HL-60 (cell line): ENCODE data around the gene AGBL4.

Source experiments
- DNase-seq, 2 experiments: peaks; one replicate each; pipeline ENCODE4 v3.0.0-alpha.2; 2010 to 2020; ENCODE audit warnings: low read depth in 1 of 2, low spot score in 1 of 2
- H3K27ac ChIP-seq: fragments of 250-450 bp; sonication (Bioruptor Pico); replicated peaks from 2 replicates; pipeline ENCODE4 v1.5.1; 2020; ENCODE audit warnings: mild to moderate bottlenecking, moderate library complexity
- H3K27me3 ChIP-seq: fragments of 250-450 bp; sonication (Bioruptor Pico); 2 replicates; pipeline ENCODE4 v1.5.1; 2021; ENCODE audit warnings: mild to moderate bottlenecking, moderate library complexity; ENCODE audit not compliant: insufficient read depth, poor library complexity, severe bottlenecking
- H3K4me3 ChIP-seq: replicated peaks from 2 replicates; pipeline ENCODE4 v1.5.1; 2011; ENCODE audit warnings: mild to moderate bottlenecking, control low read depth, low read length; ENCODE audit not compliant: insufficient read depth
- CTCF ChIP-seq: IDR thresholded peaks from one replicate; pipeline ENCODE4 v1.5.1; 2011; ENCODE audit warnings: low read length, control low read depth, inconsistent platforms; ENCODE audit not compliant: insufficient read depth
- GABPA ChIP-seq: IDR thresholded peaks from 2 replicates; pipeline ENCODE4 v1.6.1; 2012; ENCODE audit warnings: low read depth
- POLR2AphosphoS5 ChIP-seq: IDR thresholded peaks from 2 replicates; pipeline ENCODE4 v1.6.1; 2012; ENCODE audit warnings: low read depth
- SPI1 ChIP-seq: IDR thresholded peaks from 2 replicates; pipeline ENCODE4 v1.6.1; 2012; ENCODE audit warnings: low read depth, mild to moderate bottlenecking, borderline replicate concordance
- TF ChIP-seq, protein P1 (sequence below): IDR thresholded peaks from 2 replicates; pipeline ENCODE4 v1.6.1; 2012; ENCODE audit warnings: low read depth; ENCODE audit not compliant: insufficient replicate concordance

Gene AGBL4

DNA sequence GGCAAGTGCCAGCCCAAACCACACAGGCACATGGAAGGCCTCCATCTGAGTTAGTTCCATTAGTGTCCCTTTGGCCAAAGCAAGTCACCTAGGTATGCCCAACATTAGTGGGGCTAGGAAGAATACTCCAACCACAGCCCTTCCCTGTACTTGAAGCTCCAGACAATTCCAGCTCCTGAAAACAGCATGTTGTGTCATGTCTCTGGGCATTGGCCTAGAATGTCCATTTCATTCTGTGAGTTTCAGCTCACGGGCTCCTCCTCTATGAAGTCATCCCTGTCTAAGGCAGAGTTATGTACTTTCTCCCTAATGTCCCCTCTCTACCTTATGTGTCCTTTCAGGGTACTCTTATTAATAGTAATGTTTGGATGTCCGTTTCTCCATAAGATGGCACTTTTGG lies 1455.3 kb downstream of the AGBL4 start:
- no peaks in the 10 kb centered on the region for H3K27me3 ChIP-seq
- no peak for DNase-seq
- H3K27ac ChIP-seq = no peak overlapping the region
- no peak overlapping the region for H3K4me3 ChIP-seq
- TF ChIP-seq SPI1 = no peak
- TF ChIP-seq POLR2AphosphoS5 = no peak
- TF ChIP-seq CTCF = no peak
- TF ChIP-seq GABPA = no peak
- TF ChIP-seq, protein P1, sequence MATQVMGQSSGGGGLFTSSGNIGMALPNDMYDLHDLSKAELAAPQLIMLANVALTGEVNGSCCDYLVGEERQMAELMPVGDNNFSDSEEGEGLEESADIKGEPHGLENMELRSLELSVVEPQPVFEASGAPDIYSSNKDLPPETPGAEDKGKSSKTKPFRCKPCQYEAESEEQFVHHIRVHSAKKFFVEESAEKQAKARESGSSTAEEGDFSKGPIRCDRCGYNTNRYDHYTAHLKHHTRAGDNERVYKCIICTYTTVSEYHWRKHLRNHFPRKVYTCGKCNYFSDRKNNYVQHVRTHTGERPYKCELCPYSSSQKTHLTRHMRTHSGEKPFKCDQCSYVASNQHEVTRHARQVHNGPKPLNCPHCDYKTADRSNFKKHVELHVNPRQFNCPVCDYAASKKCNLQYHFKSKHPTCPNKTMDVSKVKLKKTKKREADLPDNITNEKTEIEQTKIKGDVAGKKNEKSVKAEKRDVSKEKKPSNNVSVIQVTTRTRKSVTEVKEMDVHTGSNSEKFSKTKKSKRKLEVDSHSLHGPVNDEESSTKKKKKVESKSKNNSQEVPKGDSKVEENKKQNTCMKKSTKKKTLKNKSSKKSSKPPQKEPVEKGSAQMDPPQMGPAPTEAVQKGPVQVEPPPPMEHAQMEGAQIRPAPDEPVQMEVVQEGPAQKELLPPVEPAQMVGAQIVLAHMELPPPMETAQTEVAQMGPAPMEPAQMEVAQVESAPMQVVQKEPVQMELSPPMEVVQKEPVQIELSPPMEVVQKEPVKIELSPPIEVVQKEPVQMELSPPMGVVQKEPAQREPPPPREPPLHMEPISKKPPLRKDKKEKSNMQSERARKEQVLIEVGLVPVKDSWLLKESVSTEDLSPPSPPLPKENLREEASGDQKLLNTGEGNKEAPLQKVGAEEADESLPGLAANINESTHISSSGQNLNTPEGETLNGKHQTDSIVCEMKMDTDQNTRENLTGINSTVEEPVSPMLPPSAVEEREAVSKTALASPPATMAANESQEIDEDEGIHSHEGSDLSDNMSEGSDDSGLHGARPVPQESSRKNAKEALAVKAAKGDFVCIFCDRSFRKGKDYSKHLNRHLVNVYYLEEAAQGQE = no peak

DNA sequence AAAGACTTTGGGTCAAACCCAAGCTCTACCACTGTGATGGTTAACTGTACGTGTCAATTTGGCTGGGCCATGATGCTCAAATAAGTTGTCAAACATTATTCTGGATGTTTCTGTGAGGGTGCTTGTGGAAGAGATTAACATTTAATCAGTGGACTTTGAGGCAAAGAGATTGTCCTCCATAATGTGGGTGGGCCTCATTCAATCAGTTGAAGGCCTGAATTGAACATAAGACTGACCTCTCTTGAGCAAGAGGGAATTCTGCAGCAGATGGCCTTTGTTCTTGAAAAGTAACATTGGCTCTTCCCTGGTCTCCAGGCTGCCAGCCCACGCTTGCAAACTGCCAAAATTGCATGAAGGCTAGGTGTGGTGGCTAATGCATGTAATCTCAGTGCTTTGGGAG lies 1457.3 kb downstream of the AGBL4 start:
- TF ChIP-seq, protein P1 = no peak
- TF ChIP-seq POLR2AphosphoS5 (no peak), GABPA (no peak), SPI1 (no peak), CTCF (no peak)
- H3K4me3 ChIP-seq = no peak overlapping the region

DNA sequence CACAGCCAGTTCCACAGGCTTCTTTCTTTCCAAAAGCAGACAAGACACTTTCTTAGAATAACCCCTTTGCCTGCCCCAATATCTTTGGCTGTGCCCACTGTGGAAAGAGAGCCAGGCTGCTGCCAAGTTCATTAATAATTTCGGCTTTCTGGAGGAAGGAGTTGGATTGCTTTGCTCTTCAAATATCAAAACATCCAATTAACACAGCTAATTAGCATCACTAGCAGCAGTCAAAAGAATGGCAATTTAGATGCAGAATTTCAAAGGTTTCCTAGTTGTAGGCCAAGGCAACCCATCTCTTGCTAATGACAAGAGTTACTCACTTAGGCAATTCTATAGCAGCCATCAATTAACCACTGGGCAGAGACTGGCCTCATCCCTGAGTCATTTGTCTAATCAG lies 1460.7 kb downstream of the AGBL4 start:
- Histone ChIP-seq H3K27me3 (no peaks in the 10 kb centered on the region), H3K27ac (no peak overlapping the region), H3K4me3 (no peak overlapping the region)
- no peak for TF ChIP-seq SPI1
- DNase-seq = no peak

More for the DNA sequence above, 1457.3 kb downstream of the AGBL4 start:
- Histone ChIP-seq H3K27ac (no peak overlapping the region), H3K27me3 (no peaks in the 10 kb centered on the region)
- DNase-seq = no peak

- Histone ChIP-seq H3K27me3 (no peaks in the 10 kb centered on the region), H3K4me3 (no peak overlapping the region), H3K27ac (no peak overlapping the region)
- no peak for TF ChIP-seq SPI1
- TF ChIP-seq, protein P1 = no peak
- TF ChIP-seq CTCF = no peak
- no peak for TF ChIP-seq GABPA
- no peak for TF ChIP-seq POLR2AphosphoS5
- no peak for DNase-seq
Measured at GRCh38 chr1:48561444-48561843, 1462.3 kb downstream of the AGBL4 start.
